H9 (cell line): Measurements from ENCODE around the gene SYK. TPM values are rescaled to one million over a fixed set of nuclear protein-coding genes. Genes with fewer than 3 reads are reported as not detected.

Experiments used
- DNase-seq: peaks from one replicate; pipeline ENCODE4 v3.0.0-alpha.2; 2017
- H2AFZ ChIP-seq: one replicate; pipeline ENCODE4 v1.6.1; 2013; ENCODE audit warnings: mild to moderate bottlenecking, low read length, control low read depth, moderate library complexity
- H2AK5ac ChIP-seq: 2 replicates; pipeline ENCODE4 v1.6.1; 2013; ENCODE audit warnings: low read length, control low read depth, mixed read lengths; ENCODE audit not compliant: insufficient read length
- H2BK120ac ChIP-seq: one replicate; pipeline ENCODE4 v1.6.1; 2013; ENCODE audit warnings: low read depth, mild to moderate bottlenecking, low read length, control low read depth, inconsistent platforms; ENCODE audit not compliant: poor library complexity, severe bottlenecking
- H2BK12ac ChIP-seq: 2 replicates; pipeline ENCODE4 v1.6.1; 2013; ENCODE audit warnings: low read length, control low read depth, mixed read lengths, low read depth; ENCODE audit not compliant: insufficient read length
- H2BK15ac ChIP-seq: 2 replicates; pipeline ENCODE4 v1.6.1; 2013; ENCODE audit warnings: low read depth, low read length, control low read depth
- H2BK20ac ChIP-seq: one replicate; pipeline ENCODE4 v1.6.1; 2013; ENCODE audit warnings: low read depth, mild to moderate bottlenecking, low read length, control low read depth, inconsistent platforms; ENCODE audit not compliant: poor library complexity, severe bottlenecking
- H2BK5ac ChIP-seq: 2 replicates; pipeline ENCODE4 v1.6.1; 2013; ENCODE audit warnings: low read length, control low read depth, mixed read lengths; ENCODE audit not compliant: insufficient read length
- H3K14ac ChIP-seq: 2 replicates; pipeline ENCODE4 v1.6.1; 2013; ENCODE audit warnings: low read length, control low read depth; ENCODE audit not compliant: insufficient read depth
- H3K18ac ChIP-seq: 2 replicates; pipeline ENCODE4 v1.6.1; 2013; ENCODE audit warnings: low read depth, mild to moderate bottlenecking, mixed read lengths, low read length, control low read depth; ENCODE audit not compliant: insufficient read length
- H3K23ac ChIP-seq: 2 replicates; pipeline ENCODE4 v1.6.1; 2013; ENCODE audit warnings: low read length, control low read depth, mixed read lengths, low read depth; ENCODE audit not compliant: insufficient read length
- H3K23me2 ChIP-seq: 2 replicates; pipeline ENCODE4 v1.6.1; 2013; ENCODE audit warnings: low read depth, mild to moderate bottlenecking, mixed read lengths, low read length, control low read depth; ENCODE audit not compliant: insufficient read length, poor library complexity, severe bottlenecking
- H3K27ac ChIP-seq: 2 replicates; pipeline ENCODE4 v1.5.1; 2013; ENCODE audit warnings: low read length, control low read depth, mixed read lengths, low read depth; ENCODE audit not compliant: insufficient read length
- H3K27me3 ChIP-seq: 2 replicates; pipeline ENCODE4 v1.6.1; 2013; ENCODE audit warnings: low read length, control low read depth, inconsistent platforms; ENCODE audit not compliant: insufficient read depth
- H3K4ac ChIP-seq: 2 replicates; pipeline ENCODE4 v1.6.1; 2013; ENCODE audit warnings: low read depth, mild to moderate bottlenecking, control low read depth, inconsistent platforms, low read length, moderate library complexity
- H3K4me1 ChIP-seq: 2 replicates; pipeline ENCODE4 v1.6.1; 2013; ENCODE audit warnings: low read length, control low read depth, inconsistent platforms; ENCODE audit not compliant: insufficient read depth
- H3K4me2 ChIP-seq: 2 replicates; pipeline ENCODE4 v1.6.1; 2013; ENCODE audit warnings: low read length, control low read depth, mixed read lengths; ENCODE audit not compliant: insufficient read length, insufficient read depth
- H3K56ac ChIP-seq: 2 replicates; pipeline ENCODE4 v1.6.1; 2013; ENCODE audit warnings: low read depth, mild to moderate bottlenecking, mixed read lengths, low read length, control low read depth; ENCODE audit not compliant: insufficient read length
- H3K79me1 ChIP-seq: 2 replicates; pipeline ENCODE4 v1.6.1; 2013; ENCODE audit warnings: low read depth, mild to moderate bottlenecking, moderate library complexity, low read length, control low read depth, inconsistent platforms; ENCODE audit not compliant: insufficient read depth, poor library complexity, severe bottlenecking
- H3K79me2 ChIP-seq: 2 replicates; pipeline ENCODE4 v1.6.1; 2013; ENCODE audit warnings: low read length, control low read depth, inconsistent platforms; ENCODE audit not compliant: insufficient read depth
- H3K9ac ChIP-seq: 2 replicates; pipeline ENCODE4 v1.6.1; 2013; ENCODE audit warnings: low read length, control low read depth, mixed read lengths; ENCODE audit not compliant: insufficient read length; ENCODE audit errors: extremely low read depth
- H3K9me3 ChIP-seq: one replicate; pipeline ENCODE4 v1.6.1; 2013; ENCODE audit warnings: low read depth, low read length, inconsistent platforms; ENCODE audit not compliant: control insufficient read depth
- H3T11ph ChIP-seq: one replicate; pipeline ENCODE4 v1.6.1; 2013; ENCODE audit warnings: mild to moderate bottlenecking, low read length, control low read depth, inconsistent platforms
- H4K20me1 ChIP-seq: one replicate; pipeline ENCODE4 v1.6.1; 2013; ENCODE audit not compliant: control insufficient read depth, insufficient read length, insufficient read depth
- H4K5ac ChIP-seq: 2 replicates; pipeline ENCODE4 v1.6.1; 2013; ENCODE audit warnings: low read depth, mild to moderate bottlenecking, mixed read lengths, low read length, control low read depth; ENCODE audit not compliant: insufficient read length
- H4K8ac ChIP-seq: replicated peaks from 2 replicates; pipeline ENCODE4 v1.6.1; 2013; ENCODE audit warnings: low read length, control low read depth, mixed read lengths, low read depth; ENCODE audit not compliant: insufficient read length
- H4K91ac ChIP-seq: 2 replicates; pipeline ENCODE4 v1.6.1; 2013; ENCODE audit warnings: low read depth, mild to moderate bottlenecking, moderate library complexity, mixed read lengths, low read length, control low read depth; ENCODE audit not compliant: insufficient read length
- H3K27ac Mint-ChIP-seq, 3 experiments: 2 replicates in 2 of 3; 3 replicates in 1 of 3; pipeline ENCODE4 v1.8.0; 2020 to 2021; ENCODE audit warnings: mixed read lengths in 3 of 3, mild to moderate bottlenecking in 1 of 3, moderate library complexity in 1 of 3
- H3K27me3 Mint-ChIP-seq: 2 replicates; pipeline ENCODE4 v1.8.0; 2021; ENCODE audit warnings: low read depth, mild to moderate bottlenecking, moderate library complexity, mixed read lengths
- H3K36me3 Mint-ChIP-seq, 3 experiments: 2 replicates in 2 of 3; 3 replicates in 1 of 3; pipeline ENCODE4 v1.8.0; 2020 to 2021; ENCODE audit warnings: low read depth in 3 of 3, mixed read lengths in 3 of 3; ENCODE audit not compliant: insufficient read depth in 1 of 3
- H3K4me1 Mint-ChIP-seq, 2 experiments: 2 replicates each; pipeline ENCODE4 v1.8.0; 2020; ENCODE audit warnings: mixed read lengths in 2 of 2
- H3K4me3 Mint-ChIP-seq, 2 experiments: 2 replicates in 1 of 2; 3 replicates in 1 of 2; pipeline ENCODE4 v1.8.0; 2020 to 2021; ENCODE audit warnings: mild to moderate bottlenecking in 2 of 2, mixed read lengths in 2 of 2, moderate library complexity in 1 of 2
- H3K9me3 Mint-ChIP-seq, 2 experiments: 2 replicates in 1 of 2; 3 replicates in 1 of 2; pipeline ENCODE4 v1.8.0; 2020; ENCODE audit warnings: mild to moderate bottlenecking in 2 of 2, mixed read lengths in 2 of 2, moderate library complexity in 1 of 2
- WGBS: extraction: QIAGEN DNeasy Blood & Tissue Kit; methylation state at CpG from one replicate; pipeline ENCODE4 v1.1.7; 2013; ENCODE audit warnings: missing lambda C conversion rate, low lambda C conversion rate, mixed read lengths; ENCODE audit not compliant: insufficient read length; ENCODE audit errors: extremely low coverage; 5-methylcytosine and 5-hydroxymethylcytosine counted together
- total RNA-seq: library from RNA; stranded (reverse); gene quantifications from 2 replicates; pipeline ENCODE4 v1.2.1, GENCODE V29; 2021
- TF ChIP-seq, protein P1 (sequence below): fragments of 200-600 bp; sonication (generic); conservative IDR thresholded peaks from 3 replicates; pipeline ENCODE4 v1.8.0; 2021; ENCODE audit warnings: antibody characterized with exemption, mild to moderate bottlenecking

Gene SYK
- total RNA-seq, 1 experiment from 2014 or later, result 7.9 TPM

DNA sequence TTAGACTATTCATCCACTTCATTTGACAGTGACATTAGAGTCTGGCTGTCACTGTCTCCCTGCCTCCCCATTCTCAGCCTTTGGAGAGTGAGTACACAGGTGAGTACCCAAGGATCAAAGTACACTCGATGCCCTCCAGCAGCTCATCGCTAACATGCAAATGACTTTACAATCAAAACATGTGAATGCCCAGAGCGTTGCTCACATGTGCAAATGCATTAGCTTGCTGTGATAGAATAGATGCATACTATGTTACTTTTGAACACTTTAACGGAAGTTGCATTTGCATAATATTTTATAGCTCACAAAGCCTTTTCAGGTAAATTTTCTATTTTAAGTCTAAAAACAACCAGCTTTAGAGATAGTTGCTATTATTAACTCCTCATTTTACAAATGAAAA, 107.6 kb downstream of the SYK start:
- H3K9me3 Mint-ChIP-seq, result peaks cover 7 to 8% of the 10 kb centered on the region in 2 experiments
- H3K27me3 ChIP-seq, result no peaks in the 10 kb centered on the region
- H2BK12ac ChIP-seq, result no peak overlapping the region
- no peak overlapping the region for H2BK15ac ChIP-seq
- no CpG with 5 or more reads among the region's 4 CpGs for WGBS
- no peak overlapping the region for H3K23ac ChIP-seq
- H4K8ac ChIP-seq, result no peak overlapping the region
- peaks cover 5 to 6% of the 10 kb centered on the region in 2 experiments for H3K4me1 Mint-ChIP-seq
- no peak overlapping the region for H3K14ac ChIP-seq
- TF ChIP-seq, protein P1, sequence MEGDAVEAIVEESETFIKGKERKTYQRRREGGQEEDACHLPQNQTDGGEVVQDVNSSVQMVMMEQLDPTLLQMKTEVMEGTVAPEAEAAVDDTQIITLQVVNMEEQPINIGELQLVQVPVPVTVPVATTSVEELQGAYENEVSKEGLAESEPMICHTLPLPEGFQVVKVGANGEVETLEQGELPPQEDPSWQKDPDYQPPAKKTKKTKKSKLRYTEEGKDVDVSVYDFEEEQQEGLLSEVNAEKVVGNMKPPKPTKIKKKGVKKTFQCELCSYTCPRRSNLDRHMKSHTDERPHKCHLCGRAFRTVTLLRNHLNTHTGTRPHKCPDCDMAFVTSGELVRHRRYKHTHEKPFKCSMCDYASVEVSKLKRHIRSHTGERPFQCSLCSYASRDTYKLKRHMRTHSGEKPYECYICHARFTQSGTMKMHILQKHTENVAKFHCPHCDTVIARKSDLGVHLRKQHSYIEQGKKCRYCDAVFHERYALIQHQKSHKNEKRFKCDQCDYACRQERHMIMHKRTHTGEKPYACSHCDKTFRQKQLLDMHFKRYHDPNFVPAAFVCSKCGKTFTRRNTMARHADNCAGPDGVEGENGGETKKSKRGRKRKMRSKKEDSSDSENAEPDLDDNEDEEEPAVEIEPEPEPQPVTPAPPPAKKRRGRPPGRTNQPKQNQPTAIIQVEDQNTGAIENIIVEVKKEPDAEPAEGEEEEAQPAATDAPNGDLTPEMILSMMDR, result no peak
- H3K27me3 Mint-ChIP-seq, result peaks cover 2% of the 10 kb centered on the region
- H4K5ac ChIP-seq, result no peak overlapping the region
- no peak overlapping the region for H3K9ac ChIP-seq
- DNase-seq, result no peak
- no peaks in the 10 kb centered on the region for H3K9me3 ChIP-seq
- no peak overlapping the region for H3K4me3 Mint-ChIP-seq
- no peaks in the 10 kb centered on the region for H3K4me1 ChIP-seq
- no peak overlapping the region for H2BK120ac ChIP-seq
- H3K36me3 Mint-ChIP-seq, result peaks cover 0 to 6% (median 0%) of the 10 kb centered on the region in 3 experiments; a peak in 2 of 7 replicates
- H3K27ac ChIP-seq, result no peak overlapping the region
- no peak overlapping the region for H3K27ac Mint-ChIP-seq
- H2AK5ac ChIP-seq, result no peak overlapping the region
- no peak overlapping the region for H3K4ac ChIP-seq
- no peak overlapping the region for H3K18ac ChIP-seq
- H3K23me2 ChIP-seq, result no peaks in the 10 kb centered on the region
- H4K91ac ChIP-seq, result no peak overlapping the region
- H3K79me2 ChIP-seq, result no peaks in the 10 kb centered on the region
- H3K4me2 ChIP-seq, result no peak overlapping the region
- no peak overlapping the region for H2BK20ac ChIP-seq
- H3K79me1 ChIP-seq, result no peaks in the 10 kb centered on the region
- H2BK5ac ChIP-seq, result no peak overlapping the region
- no peaks in the 10 kb centered on the region for H4K20me1 ChIP-seq
- H3T11ph ChIP-seq, result no peak overlapping the region
- H3K56ac ChIP-seq, result no peak overlapping the region
- H2AFZ ChIP-seq, result no peak overlapping the region
